GM12801 (cell line): ENCODE results near the gene AUTS2.

Experiments
- TF ChIP-seq, protein P1 (sequence below): IDR thresholded peaks from one replicate; pipeline ENCODE4 v1.5.1; 2011; ENCODE audit warnings: control low read depth; ENCODE audit not compliant: insufficient read length; ENCODE audit errors: extremely low read depth

AUTS2 gene

DNA sequence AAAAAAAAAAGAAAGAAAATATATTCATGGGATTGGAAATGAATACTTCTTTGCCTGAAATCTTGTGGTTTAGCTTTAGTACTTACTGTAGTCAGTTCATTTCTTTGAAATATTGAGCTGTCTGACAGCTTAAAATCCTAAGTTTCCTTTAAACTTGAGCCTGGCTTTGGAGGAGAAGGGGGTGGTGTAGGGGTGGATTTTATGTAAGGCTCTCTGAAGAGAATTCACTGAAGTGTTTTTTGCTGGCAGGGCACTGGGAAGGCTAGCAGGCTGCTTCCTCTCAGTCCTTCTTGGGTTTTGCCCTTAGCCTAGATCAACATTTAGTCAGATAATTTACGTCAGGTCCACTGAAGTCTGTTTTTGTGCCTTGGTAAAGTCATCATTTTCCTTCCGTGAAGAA is 516.5 kb downstream of the AUTS2 start:
- TF ChIP-seq, protein P1, sequence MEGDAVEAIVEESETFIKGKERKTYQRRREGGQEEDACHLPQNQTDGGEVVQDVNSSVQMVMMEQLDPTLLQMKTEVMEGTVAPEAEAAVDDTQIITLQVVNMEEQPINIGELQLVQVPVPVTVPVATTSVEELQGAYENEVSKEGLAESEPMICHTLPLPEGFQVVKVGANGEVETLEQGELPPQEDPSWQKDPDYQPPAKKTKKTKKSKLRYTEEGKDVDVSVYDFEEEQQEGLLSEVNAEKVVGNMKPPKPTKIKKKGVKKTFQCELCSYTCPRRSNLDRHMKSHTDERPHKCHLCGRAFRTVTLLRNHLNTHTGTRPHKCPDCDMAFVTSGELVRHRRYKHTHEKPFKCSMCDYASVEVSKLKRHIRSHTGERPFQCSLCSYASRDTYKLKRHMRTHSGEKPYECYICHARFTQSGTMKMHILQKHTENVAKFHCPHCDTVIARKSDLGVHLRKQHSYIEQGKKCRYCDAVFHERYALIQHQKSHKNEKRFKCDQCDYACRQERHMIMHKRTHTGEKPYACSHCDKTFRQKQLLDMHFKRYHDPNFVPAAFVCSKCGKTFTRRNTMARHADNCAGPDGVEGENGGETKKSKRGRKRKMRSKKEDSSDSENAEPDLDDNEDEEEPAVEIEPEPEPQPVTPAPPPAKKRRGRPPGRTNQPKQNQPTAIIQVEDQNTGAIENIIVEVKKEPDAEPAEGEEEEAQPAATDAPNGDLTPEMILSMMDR, result no peak

- TF ChIP-seq, protein P1, result no peak
These were observed 518.0 kb downstream of the AUTS2 start for GRCh38 chr7:70116244-70116643.

- TF ChIP-seq, protein P1, result no peak
These were observed 518.6 kb downstream of the AUTS2 start for GRCh38 chr7:70116867-70117266.

DNA sequence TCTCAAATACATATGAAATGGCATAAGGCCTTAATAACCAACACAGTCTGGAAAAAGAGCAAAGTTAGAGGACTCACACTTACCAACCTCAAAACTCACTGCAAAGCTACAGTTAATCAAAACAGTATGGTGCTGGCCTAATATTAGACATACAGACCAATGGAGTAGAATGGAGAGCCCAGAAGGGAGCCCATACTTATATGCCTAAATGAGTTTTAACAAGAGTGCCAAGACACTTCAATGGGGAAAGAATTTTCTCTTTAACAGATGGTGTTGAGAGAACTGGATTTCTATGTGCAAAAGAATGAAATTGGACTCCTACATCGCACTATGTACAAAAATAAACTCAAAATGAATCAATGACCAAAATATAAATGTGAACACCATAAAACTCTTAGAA is 522.6 kb downstream of the AUTS2 start:
- TF ChIP-seq, protein P1, result no peak

DNA sequence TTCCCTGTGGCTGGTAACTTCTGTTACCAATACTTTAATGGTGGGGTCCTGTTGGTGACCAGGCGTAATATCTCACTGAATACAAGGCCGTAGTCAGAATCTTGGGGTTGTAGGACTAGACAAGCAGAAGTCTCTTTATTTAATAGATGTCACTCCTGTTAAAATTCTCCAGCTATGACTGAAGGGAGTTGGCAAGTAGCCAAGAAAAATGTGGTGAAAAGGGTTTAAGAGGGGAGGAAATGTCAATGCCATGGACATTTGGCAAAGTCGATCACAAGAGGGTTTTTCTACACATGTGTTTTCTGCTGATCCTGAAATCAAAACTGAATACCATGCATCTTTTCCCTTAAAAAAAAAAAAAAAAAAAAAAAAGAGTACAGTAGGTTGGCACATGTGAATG is 533.5 kb downstream of the AUTS2 start:
- TF ChIP-seq, protein P1, result no peak

- TF ChIP-seq, protein P1, result no peak
These were observed 534.1 kb downstream of the AUTS2 start for GRCh38 chr7:70132226-70132851.

DNA sequence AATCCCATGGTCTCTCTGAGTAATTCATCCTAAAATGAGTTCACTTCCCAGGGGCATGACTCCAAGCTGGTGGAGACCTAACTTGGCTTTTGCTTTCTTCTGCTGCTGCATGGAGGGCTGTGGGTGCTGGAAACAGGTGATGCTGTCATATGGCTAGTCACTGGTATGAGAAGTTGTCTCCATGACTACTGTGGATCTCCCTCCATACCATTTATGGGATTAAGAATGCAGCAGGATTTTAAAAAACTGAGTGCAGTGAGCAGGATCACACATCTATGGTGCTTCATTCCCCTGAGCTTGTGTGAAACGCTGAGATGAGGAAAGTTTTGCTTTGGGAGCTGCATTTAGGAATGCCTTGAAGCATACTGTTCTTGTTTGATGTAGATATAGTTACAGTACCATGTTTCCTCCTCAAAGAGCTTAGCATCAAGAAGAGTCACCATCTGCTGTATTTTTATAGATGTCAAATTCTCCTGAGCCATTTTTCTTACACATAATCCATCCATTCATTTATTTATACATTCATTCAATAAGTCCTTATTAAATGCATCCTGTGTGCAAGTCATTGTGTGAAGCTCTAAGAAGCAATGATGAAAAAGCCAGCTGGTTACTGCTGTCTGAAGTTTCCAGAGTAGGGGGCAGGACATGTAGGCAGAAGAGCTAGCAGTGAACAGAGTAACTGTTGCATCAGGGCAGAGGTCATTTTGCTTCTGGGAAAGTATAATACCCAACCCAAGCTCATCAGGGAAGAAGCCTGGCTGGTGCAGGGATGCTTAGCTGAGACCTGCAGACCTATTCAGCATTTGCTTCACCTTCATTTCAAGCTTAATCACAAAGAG is 534.8 kb downstream of the AUTS2 start:
- TF ChIP-seq, protein P1, result no peak
